Measurements from ENCODE around the gene TRIP12. TPM values are rescaled to one million over a fixed set of nuclear protein-coding genes. Genes with fewer than 3 reads are reported as not detected.

Gene TRIP12
- total and polyA plus RNA-seq, 2 of the 13 experiments (the other 11 are each of a cell fraction or from before 2014, with no cell fraction given): 72.1 to 153 TPM

- TF ChIP-seq JUNB (CRISPR knock-in tag; IDR thresholded peaks at IDR 0.05; ENCODE audit: borderline replicate concordance): no peak
- peak; percentile 98 for TF ChIP-seq SIN3A (IDR thresholded peaks at IDR 0.05; ENCODE audit: borderline replicate concordance, low read depth, low read length)
- no peak for TF ChIP-seq PREB (CRISPR knock-in tag; IDR thresholded peaks at IDR 0.05)
- TF ChIP-seq KLF9 (CRISPR knock-in tag; IDR thresholded peaks at IDR 0.05; ENCODE audit: low read depth): no peak
- no peak for TF ChIP-seq ZMYM3 (CRISPR knock-in tag; IDR thresholded peaks at IDR 0.05)
- TF ChIP-seq SRSF9 (IDR thresholded peaks at IDR 0.05; ENCODE audit: borderline replicate concordance, insufficient read depth, low read depth, low read length, poor library complexity, severe bottlenecking): no peak
- TF ChIP-seq ZNF850 (CRISPR knock-in tag; conservative IDR thresholded peaks at IDR 0.05): 0 out of 2 replicates have a peak, but pooled peaks have one; percentile 39
- TF ChIP-seq KDM5A (IDR thresholded peaks at IDR 0.05; ENCODE audit: borderline replicate concordance, low read length): no peak
- TF ChIP-seq CHCHD3 (CRISPR knock-in tag; IDR thresholded peaks at IDR 0.05): no peak
- no peak for TF ChIP-seq NFYB (CRISPR knock-in tag; IDR thresholded peaks at IDR 0.05)
- TF ChIP-seq ARID4A (CRISPR knock-in tag; IDR thresholded peaks at IDR 0.05; ENCODE audit: borderline replicate concordance): peak; percentile 14; the same call in 1 of the 2 replicates
- TF ChIP-seq ZXDC (CRISPR knock-in tag; IDR thresholded peaks at IDR 0.05): 0 out of 2 replicates have a peak, but pooled peaks have one; percentile 71
- peak; percentile 58; the same call in 1 of the 2 replicates for TF ChIP-seq ZNF605 (CRISPR knock-in tag; IDR thresholded peaks at IDR 0.05)
- 0 out of 2 replicates have a peak, but pooled peaks have one; percentile 34 for TF ChIP-seq ONECUT2 (CRISPR knock-in tag; IDR thresholded peaks at IDR 0.05)
- no peak for TF ChIP-seq LBX2 (CRISPR knock-in tag; IDR thresholded peaks at IDR 0.05; ENCODE audit: borderline replicate concordance)
- no peak for TF ChIP-seq NR0B2 (CRISPR knock-in tag; IDR thresholded peaks at IDR 0.05)
- TF ChIP-seq ZNF34 (CRISPR knock-in tag; IDR thresholded peaks at IDR 0.05; ENCODE audit: borderline replicate concordance): no peak
- no peak for TF ChIP-seq HMGA1 (CRISPR knock-in tag; conservative IDR thresholded peaks at IDR 0.05)
- TF ChIP-seq FOXA1 (IDR thresholded peaks at IDR 0.05): no peak
- no peak for TF ChIP-seq FOXA1 (CRISPR knock-in tag; IDR thresholded peaks at IDR 0.05)
Measured at GRCh38 chr2:229921101-229921891, 513 bp downstream of the TRIP12 start (continued).
